Measurements from ENCODE around the gene STPG4. TPM values are rescaled to one million over a fixed set of nuclear protein-coding genes. Genes with fewer than 3 reads are reported as not detected.

Gene STPG4, protein sequence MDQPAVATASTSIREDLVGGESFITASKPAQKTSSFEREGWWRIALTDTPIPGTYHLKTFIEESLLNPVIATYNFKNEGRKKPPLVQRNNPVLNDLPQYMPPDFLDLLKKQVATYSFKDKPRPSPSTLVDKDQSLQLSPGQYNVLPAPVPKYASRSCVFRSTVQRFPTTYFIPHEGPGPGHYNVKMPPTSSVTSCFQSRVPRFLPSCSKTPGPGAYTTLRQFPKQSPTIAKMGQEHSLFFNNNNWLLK
- 0.16 and 0.31 TPM in 2 replicates for total RNA-seq

DNA sequence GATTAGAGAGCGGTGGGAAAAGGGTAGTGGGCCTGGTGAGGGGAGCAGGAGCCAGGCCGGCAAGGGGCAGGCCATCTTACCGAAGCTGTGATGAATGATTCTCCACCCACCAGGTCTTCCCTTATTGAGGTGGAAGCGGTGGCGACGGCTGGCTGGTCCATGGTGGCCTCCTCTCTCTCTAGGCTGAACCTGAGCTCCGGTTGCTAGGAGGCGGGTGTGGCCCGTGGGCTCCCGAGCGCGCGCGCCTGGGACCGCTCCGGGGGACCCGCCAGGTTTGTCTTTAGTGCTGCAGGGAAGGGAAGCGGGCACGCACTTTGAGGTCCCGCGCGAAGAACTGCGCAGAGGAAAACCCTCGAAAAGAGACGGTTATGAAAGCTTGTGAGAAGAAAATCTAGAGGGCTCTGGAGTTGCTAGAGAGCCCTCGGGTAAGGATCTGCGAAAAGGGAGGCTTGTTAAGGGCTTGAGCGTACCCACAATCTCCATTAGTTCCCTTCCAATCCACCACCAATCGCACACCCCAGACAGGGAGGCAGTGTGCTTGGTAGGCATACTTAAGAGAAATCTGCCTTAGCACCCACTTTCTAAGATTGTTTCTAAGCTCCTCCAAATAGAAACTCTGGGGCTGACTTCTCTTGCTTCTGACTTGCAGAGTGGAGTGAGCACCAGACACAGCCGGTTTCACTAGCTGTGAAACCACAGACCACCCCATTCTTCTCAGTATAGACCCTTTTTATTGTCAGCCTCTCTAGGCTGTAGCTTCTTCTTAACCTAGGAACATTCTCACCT, at the start of gene STPG4:
Gene STPG4 (minus strand): TSS at position 218 of the 786 bp plus-strand sequence. CDS start 57 bp downstream, at position 161.

Other genes starting within 250 kb of the STPG4 start
- gene MCFD2, start 239.5 kb downstream of the STPG4 start, total RNA-seq = 75.8 and 177 TPM in 2 replicates
- gene TTC7A, start 214.1 kb downstream of the STPG4 start, total RNA-seq = 6.8 and 15.4 TPM in 2 replicates
- gene CALM2, start 21.2 kb upstream of the STPG4 start, total RNA-seq = 391 and 607 TPM in 2 replicates
- 0.31 TPM in 1 of 2 replicates, not detected in the other for gene EPCAM, start 214.0 kb upstream of the STPG4 start, total RNA-seq
- gene MSH2, start 247.8 kb upstream of the STPG4 start, total RNA-seq = 22.7 and 40.8 TPM in 2 replicates